Measurements from ENCODE around the gene A4GNT.
A peak's percentile ranks its signal among the peaks of the same experiment; 100 is the strongest.
"Not testable (repeated sequence)": the region's sequence is repeated elsewhere in the genome, so short reads cannot be mapped to it uniquely, and the experiment has no call there.

A4GNT gene

GRCh38 chr3:138097192-138098172 is 34.7 kb downstream of the A4GNT start:
- peak; percentile 38 for TF ChIP-seq CTCF (conservative IDR thresholded peaks at IDR 0.05; ENCODE audit: low read depth)
- no peak overlapping the region for H3K27ac ChIP-seq
- CTCF ChIA-PET, result no interaction called here
- POLR2A ChIA-PET (ENCODE audit: low non-redundant PET), result no interaction called here
- no peak for DNase-seq (ENCODE audit: low spot score)

- no peak for DNase-seq (ENCODE audit: low spot score)
- ChIA-PET POLR2A (ENCODE audit: low non-redundant PET) (no interaction called here), CTCF (no interaction called here)
- no peak for TF ChIP-seq CTCF (conservative IDR thresholded peaks at IDR 0.05; ENCODE audit: low read depth)
- H3K27ac ChIP-seq, result no peak overlapping the region
Observed at GRCh38 chr3:138093721-138094120, 38.5 kb downstream of the A4GNT start.

- no peak overlapping the region for H3K27ac ChIP-seq
- POLR2A ChIA-PET (ENCODE audit: low non-redundant PET), result no interaction called here
- CTCF ChIA-PET, result no interaction called here
- TF ChIP-seq CTCF (conservative IDR thresholded peaks at IDR 0.05; ENCODE audit: low read depth), result no peak
- DNase-seq (ENCODE audit: low spot score), result no peak
Observed at GRCh38 chr3:138092023-138092422, 40.2 kb downstream of the A4GNT start.

GRCh38 chr3:138089091-138089490 is 43.1 kb downstream of the A4GNT start:
- ChIA-PET POLR2A (ENCODE audit: low non-redundant PET) (no interaction called here), CTCF (no interaction called here)
- no peak overlapping the region for H3K27ac ChIP-seq
- DNase-seq (ENCODE audit: low spot score), result peak; percentile 66
- no peak for TF ChIP-seq CTCF (conservative IDR thresholded peaks at IDR 0.05; ENCODE audit: low read depth)

GRCh38 chr3:138085745-138086144 is 46.4 kb downstream of the A4GNT start:
- CTCF ChIA-PET; DNase-seq (ENCODE audit: low spot score); H3K27ac ChIP-seq; POLR2A ChIA-PET (ENCODE audit: low non-redundant PET): not testable (repeated sequence)

GRCh38 chr3:138084196-138084595 is 48.0 kb downstream of the A4GNT start:
- no peak overlapping the region for H3K27ac ChIP-seq
- TF ChIP-seq CTCF (conservative IDR thresholded peaks at IDR 0.05; ENCODE audit: low read depth), result no peak
- ChIA-PET CTCF (no interaction called here), POLR2A (ENCODE audit: low non-redundant PET) (no interaction called here)
- DNase-seq (ENCODE audit: low spot score), result no peak

GRCh38 chr3:138082992-138083386 is 49.2 kb downstream of the A4GNT start:
- CTCF ChIA-PET, result interaction anchor here (1.0 to 1.1 kb wide), 2 partner anchors 13 to 35 kb away, joined by 3 to 4 read pairs; no protein-coding TSS in a partner anchor
- no peak for TF ChIP-seq CTCF (conservative IDR thresholded peaks at IDR 0.05; ENCODE audit: low read depth)
- H3K27ac ChIP-seq, result peak overlapping the region; percentile 59
- no peak for DNase-seq (ENCODE audit: low spot score)
- POLR2A ChIA-PET (ENCODE audit: low non-redundant PET), result no interaction called here

Data from RWPE1 (cell line).